ENCODE measurements around the gene BICD2.
A peak's percentile ranks its signal among the peaks of the same experiment; 100 is the strongest.

BICD2 gene

GRCh38 chr9:92726348-92726747, 38.3 kb downstream of the BICD2 start:
- no peak for DNase-seq

- no peak for DNase-seq
These were observed 38.9 kb downstream of the BICD2 start for GRCh38 chr9:92725766-92726165.

- no peak for DNase-seq
These were observed 39.4 kb downstream of the BICD2 start for GRCh38 chr9:92725266-92725545.

GRCh38 chr9:92724528-92725265, 39.9 kb downstream of the BICD2 start:
- no peak for DNase-seq

GRCh38 chr9:92723801-92724323, 40.8 kb downstream of the BICD2 start:
- DNase-seq, result no peak

GRCh38 chr9:92723299-92723625, 41.4 kb downstream of the BICD2 start:
- no peak for DNase-seq

- no peak for DNase-seq
These were observed 42.0 kb downstream of the BICD2 start for GRCh38 chr9:92722386-92723298.

- no peak for DNase-seq
These were observed 43.1 kb downstream of the BICD2 start for GRCh38 chr9:92721548-92721947.

GRCh38 chr9:92720807-92721535, 43.7 kb downstream of the BICD2 start:
- DNase-seq, result no peak

GRCh38 chr9:92720209-92720765, 44.3 kb downstream of the BICD2 start:
- DNase-seq, result no peak

- DNase-seq, result no peak
These were observed 45.5 kb downstream of the BICD2 start for GRCh38 chr9:92719028-92719647.

- no peak for DNase-seq
These were observed 46.3 kb downstream of the BICD2 start for GRCh38 chr9:92718086-92719001.

- no peak for DNase-seq
These were observed 47.2 kb downstream of the BICD2 start for GRCh38 chr9:92717201-92718085.

GRCh38 chr9:92716557-92716956, 48.1 kb downstream of the BICD2 start:
- DNase-seq, result peak; percentile 84

GRCh38 chr9:92715488-92716231, 49.0 kb downstream of the BICD2 start:
- DNase-seq, result no peak

GRCh38 chr9:92714787-92715487, 49.7 kb downstream of the BICD2 start:
- no peak for DNase-seq

GRCh38 chr9:92714016-92714415, 50.6 kb downstream of the BICD2 start:
- no peak for DNase-seq

- DNase-seq, result no peak
These were observed 51.1 kb downstream of the BICD2 start for GRCh38 chr9:92713528-92713927.

- no peak for DNase-seq
These were observed 51.9 kb downstream of the BICD2 start for GRCh38 chr9:92712767-92713166.
